ENCODE measurements around the gene CDX1.

- TF ChIP-seq GATA2 (IDR thresholded peaks at IDR 0.05; ENCODE audit: low read depth, low read length) = no peak
- no peak for TF ChIP-seq GATA3 (IDR thresholded peaks at IDR 0.05; ENCODE audit: low read depth, low read length)
These were observed 35.1 kb upstream of the CDX1 start for GRCh38 chr5:150131461-150131860.

All from SH-SY5Y (cell line).